Measurements from ENCODE around the gene ENO1.
"Not testable (repeated sequence)": the region's sequence is repeated elsewhere in the genome, so short reads cannot be mapped to it uniquely, and the experiment has no call there.

ENO1 gene

GRCh38 chr1:8896775-8897174 lies 18.3 kb upstream of the ENO1 start:
- H3K9me3 ChIP-seq (ENCODE audit: control insufficient read depth, insufficient read depth, low read depth, low read length); H3K27ac ChIP-seq (ENCODE audit: extremely low read depth, low read depth, low read length); H3K4me3 ChIP-seq (ENCODE audit: low read depth, low read length); H3K4me1 ChIP-seq (ENCODE audit: control insufficient read depth, insufficient read depth, low read length); H3K36me3 ChIP-seq (ENCODE audit: control insufficient read depth in 2 of 2, insufficient read depth in 1 of 2, low read length in 2 of 2); POLR2A ChIA-PET; CTCF ChIA-PET: not testable (repeated sequence)
- peak; percentile 95 for TF ChIP-seq SP7 (tag by site-specific recombination; IDR thresholded peaks at IDR 0.05)

GRCh38 chr1:8892026-8892425 lies 13.5 kb upstream of the ENO1 start:
- CTCF ChIA-PET, result interaction anchor here (1.9 kb wide), 1 partner anchor 25 kb away, joined by 5 read pairs; no protein-coding TSS in a partner anchor
- H3K4me1 ChIP-seq (ENCODE audit: control insufficient read depth, insufficient read depth, low read length), result no peaks in the 10 kb centered on the region
- H3K4me3 ChIP-seq (ENCODE audit: low read depth, low read length), result no peak overlapping the region
- H3K36me3 ChIP-seq (ENCODE audit: control insufficient read depth in 2 of 2, insufficient read depth in 1 of 2, low read length in 2 of 2), result no peaks in the 10 kb centered on the region
- TF ChIP-seq SP3 (tag by site-specific recombination; IDR thresholded peaks at IDR 0.05) (no peak), SP7 (tag by site-specific recombination; IDR thresholded peaks at IDR 0.05) (no peak), ZNF37A (tag by site-specific recombination; IDR thresholded peaks at IDR 0.05) (no peak), TSHZ1 (tag by site-specific recombination; IDR thresholded peaks at IDR 0.05; ENCODE audit: borderline replicate concordance) (no peak), GLI4 (tag by site-specific recombination; IDR thresholded peaks at IDR 0.05) (no peak), PRDM4 (tag by site-specific recombination; IDR thresholded peaks at IDR 0.05) (0 out of 2 replicates have a peak, but pooled peaks have one; percentile 41), ZNF239 (tag by site-specific recombination; IDR thresholded peaks at IDR 0.05) (no peak), ZBTB21 (tag by site-specific recombination; IDR thresholded peaks at IDR 0.05) (no peak), ZNF18 (tag by site-specific recombination; IDR thresholded peaks at IDR 0.05) (no peak)
- no peak overlapping the region for H3K27ac ChIP-seq (ENCODE audit: extremely low read depth, low read depth, low read length)
- H3K9me3 ChIP-seq (ENCODE audit: control insufficient read depth, insufficient read depth, low read depth, low read length), result no peaks in the 10 kb centered on the region
- POLR2A ChIA-PET, result no interaction called here

- POLR2A ChIA-PET, result no interaction called here
- no peaks in the 10 kb centered on the region for H3K4me1 ChIP-seq (ENCODE audit: control insufficient read depth, insufficient read depth, low read length)
- no peaks in the 10 kb centered on the region for H3K9me3 ChIP-seq (ENCODE audit: control insufficient read depth, insufficient read depth, low read depth, low read length)
- H3K36me3 ChIP-seq (ENCODE audit: control insufficient read depth in 2 of 2, insufficient read depth in 1 of 2, low read length in 2 of 2), result no peaks in the 10 kb centered on the region
- H3K27ac ChIP-seq (ENCODE audit: extremely low read depth, low read depth, low read length), result no peak overlapping the region
- no peak overlapping the region for H3K4me3 ChIP-seq (ENCODE audit: low read depth, low read length)
- CTCF ChIA-PET, result interaction anchor here (0.7 to 1.9 kb wide), 2 partner anchors 26 to 72 kb away, joined by 3 to 5 read pairs; no protein-coding TSS in a partner anchor
- TF ChIP-seq FEZF1 (tag by site-specific recombination; IDR thresholded peaks at IDR 0.05) (no peak), ZNF341 (tag by site-specific recombination; IDR thresholded peaks at IDR 0.05; ENCODE audit: low read depth) (no peak), ZNF670 (tag by site-specific recombination; IDR thresholded peaks at IDR 0.05; ENCODE audit: low read depth) (no peak), ZNF223 (tag by site-specific recombination; IDR thresholded peaks at IDR 0.05) (no peak), HOXC10 (CRISPR knock-in tag; IDR thresholded peaks at IDR 0.05) (no peak), ELK4 (IDR thresholded peaks at IDR 0.05; ENCODE audit: borderline replicate concordance, low read depth, low read length) (no peak), MYNN (tag by site-specific recombination; IDR thresholded peaks at IDR 0.05; ENCODE audit: borderline replicate concordance) (no peak), ZNF366 (tag by site-specific recombination; conservative IDR thresholded peaks at IDR 0.05) (no peak), SCRT2 (tag by site-specific recombination; IDR thresholded peaks at IDR 0.05) (no peak), ZNF692 (tag by site-specific recombination; IDR thresholded peaks at IDR 0.05) (no peak)
Measured at GRCh38 chr1:8891401-8891800, 12.9 kb upstream of the ENO1 start.
